SK-N-SH treated with all-trans-retinoic acid at 6 μM for 48 hours (cell line): ENCODE results near the gene PXDC1.

Source experiments
- CSRNP3 ChIP-seq: fragments of 250-450 bp; sonication (Bioruptor Pico); IDR thresholded peaks from 2 replicates; pipeline ENCODE4 v1.5.1; 2021; ENCODE audit warnings: mild to moderate bottlenecking, moderate library complexity
- ISL1 ChIP-seq: fragments of 250-450 bp; sonication (Bioruptor Pico); IDR thresholded peaks from 2 replicates; pipeline ENCODE4 v2.1.2; 2022; ENCODE audit warnings: mild to moderate bottlenecking, moderate library complexity
- RARB ChIP-seq: fragments of 250-450 bp; sonication (Bioruptor Pico); IDR thresholded peaks from 2 replicates; pipeline ENCODE4 v1.8.0; 2021; ENCODE audit warnings: mild to moderate bottlenecking, moderate library complexity
- TF ChIP-seq, protein P1 (sequence below): fragments of 250-450 bp; sonication (Bioruptor Pico); IDR thresholded peaks from 2 replicates; pipeline ENCODE4 v1.8.0; 2021; ENCODE audit warnings: low read depth, mild to moderate bottlenecking, moderate library complexity, borderline replicate concordance

GRCh38 chr6:3756546-3756945, 5.0 kb upstream of the PXDC1 start:
- TF ChIP-seq, protein P1, sequence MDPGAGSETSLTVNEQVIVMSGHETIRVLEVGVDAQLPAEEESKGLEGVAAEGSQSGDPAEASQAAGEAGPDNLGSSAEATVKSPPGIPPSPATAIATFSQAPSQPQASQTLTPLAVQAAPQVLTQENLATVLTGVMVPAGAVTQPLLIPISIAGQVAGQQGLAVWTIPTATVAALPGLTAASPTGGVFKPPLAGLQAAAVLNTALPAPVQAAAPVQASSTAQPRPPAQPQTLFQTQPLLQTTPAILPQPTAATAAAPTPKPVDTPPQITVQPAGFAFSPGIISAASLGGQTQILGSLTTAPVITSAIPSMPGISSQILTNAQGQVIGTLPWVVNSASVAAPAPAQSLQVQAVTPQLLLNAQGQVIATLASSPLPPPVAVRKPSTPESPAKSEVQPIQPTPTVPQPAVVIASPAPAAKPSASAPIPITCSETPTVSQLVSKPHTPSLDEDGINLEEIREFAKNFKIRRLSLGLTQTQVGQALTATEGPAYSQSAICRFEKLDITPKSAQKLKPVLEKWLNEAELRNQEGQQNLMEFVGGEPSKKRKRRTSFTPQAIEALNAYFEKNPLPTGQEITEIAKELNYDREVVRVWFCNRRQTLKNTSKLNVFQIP (CRISPR knock-in tag) = no peak
- no peak for TF ChIP-seq RARB (CRISPR knock-in tag)
- no peak for TF ChIP-seq ISL1 (CRISPR knock-in tag)
- no peak for TF ChIP-seq CSRNP3
